HG02970 (cell line): ENCODE results near the gene TRAPPC6A.

Experiments
- ATAC-seq: cut with Tn5 transposase; IDR thresholded peaks from one replicate; pipeline ENCODE4 v1.9.1; 2021; ENCODE audit warnings: mild to moderate bottlenecking, moderate library complexity, moderate number of reproducible peaks; ENCODE audit not compliant: unreplicated experiment, low FRiP score

TRAPPC6A gene

GRCh38 chr19:45186509-45187334, 8.7 kb upstream of the TRAPPC6A start:
- no peak for ATAC-seq

- no peak for ATAC-seq
These were observed 6.1 kb upstream of the TRAPPC6A start for GRCh38 chr19:45184115-45184514.

DNA sequence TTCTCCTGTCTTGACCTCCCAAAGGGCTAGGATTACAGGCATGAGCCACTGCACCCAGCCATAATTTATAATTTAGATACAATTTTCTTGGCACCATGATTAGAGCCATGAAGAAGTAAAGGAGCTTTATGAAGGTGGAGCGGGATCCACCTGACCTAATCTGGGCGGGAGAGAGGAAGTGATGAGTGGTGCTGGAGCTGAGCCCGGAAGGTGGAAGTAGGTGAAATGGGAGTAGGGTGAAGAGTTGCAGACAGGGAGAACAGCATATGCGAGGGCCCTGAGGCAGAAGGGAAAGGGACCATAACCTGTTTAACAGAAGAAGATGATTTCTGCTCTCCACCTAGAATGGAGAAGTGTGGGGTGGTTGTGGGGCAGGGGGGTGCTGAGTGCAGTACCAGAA, 4.7 kb upstream of the TRAPPC6A start:
- ATAC-seq, result no peak

DNA sequence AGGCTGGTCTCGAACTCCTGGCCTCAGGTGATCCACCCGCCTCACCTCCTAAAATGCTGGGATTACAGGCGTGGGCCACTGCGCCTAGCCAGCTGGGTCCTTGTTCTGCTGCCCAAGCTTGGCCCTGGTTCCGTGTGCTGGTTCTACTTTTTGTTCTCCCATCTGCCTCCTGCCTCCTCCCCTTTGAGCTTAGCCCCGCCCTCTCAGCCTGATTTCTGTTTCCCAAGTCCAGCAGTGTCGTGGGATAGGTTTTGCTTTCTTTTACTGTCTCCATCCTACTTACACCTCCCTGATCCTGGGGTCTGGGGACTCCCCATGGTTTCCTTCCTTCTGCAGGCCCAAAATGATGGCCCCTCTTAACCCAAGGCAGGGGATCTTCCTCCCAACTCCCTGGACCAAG, 2.9 kb upstream of the TRAPPC6A start:
- ATAC-seq, result no peak

DNA sequence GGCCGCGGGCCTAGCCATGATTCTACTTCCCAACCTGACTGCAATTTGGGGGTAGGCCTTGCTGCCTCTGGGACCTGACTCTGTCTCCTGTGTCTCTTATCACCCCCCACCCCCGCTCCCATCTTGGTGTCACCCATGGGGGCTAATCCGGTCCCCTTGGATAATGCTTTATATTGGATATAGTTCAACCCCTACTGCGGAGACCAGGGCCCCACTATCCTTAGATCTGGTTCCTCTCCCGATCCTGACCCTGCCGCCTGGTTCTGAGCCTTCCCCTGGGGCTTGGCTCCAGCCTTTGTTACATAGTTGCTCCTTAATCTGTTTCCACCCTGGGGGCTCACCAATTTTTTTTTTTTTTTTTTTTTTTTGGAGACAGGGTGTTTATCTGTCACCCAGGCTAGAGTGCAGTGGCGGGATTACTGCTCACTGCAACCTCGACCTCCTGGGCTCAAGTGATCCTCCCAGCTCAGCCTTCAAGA, 1.9 kb upstream of the TRAPPC6A start:
- no peak for ATAC-seq

GRCh38 chr19:45179072-45179891, 1.2 kb upstream of the TRAPPC6A start:
- no peak for ATAC-seq

DNA sequence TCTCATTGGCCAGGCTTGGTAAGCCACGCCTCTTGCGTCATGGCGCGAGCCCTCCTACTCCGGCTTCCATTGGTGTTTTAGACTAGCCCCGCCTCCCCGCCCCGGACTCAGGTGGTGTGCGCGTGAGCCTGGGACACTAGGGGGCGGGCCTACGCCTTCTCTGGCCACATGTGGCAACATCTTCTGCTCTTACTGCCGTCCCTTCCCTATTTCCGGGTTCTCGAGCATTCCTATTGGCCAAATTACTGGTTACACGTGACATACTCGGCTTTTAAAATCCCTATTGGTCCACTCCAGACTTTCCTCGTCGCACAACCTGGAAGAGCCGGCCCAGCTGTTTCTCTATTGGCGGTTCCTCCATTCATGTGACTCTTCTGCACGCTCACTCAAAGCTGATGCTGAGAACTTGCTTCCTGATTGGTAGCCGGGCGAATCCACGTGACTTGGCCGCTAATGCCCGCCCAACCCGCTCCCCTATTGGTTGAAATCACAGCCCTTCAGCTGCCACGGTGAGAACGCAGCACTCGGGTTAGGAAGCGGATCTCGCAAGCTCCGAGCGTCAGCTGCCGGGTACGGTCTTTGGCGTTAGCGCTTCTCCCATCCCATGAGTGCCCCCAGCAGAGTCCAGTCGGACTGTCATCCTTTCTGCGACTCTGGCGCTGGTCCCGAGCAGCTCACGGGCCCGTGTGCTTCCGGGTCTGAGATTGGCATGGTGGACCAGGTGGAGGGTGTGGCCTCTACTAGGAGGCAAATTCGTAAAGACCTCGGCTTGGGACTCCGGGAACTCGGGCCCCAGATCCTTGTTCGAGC, 430 bp upstream of the TRAPPC6A start, which contains the start of gene BLOC1S3:
Gene BLOC1S3 (plus strand): TSS at position 523 of the 810 bp plus-strand sequence. CDS start 513 bp downstream, outside the sequence.
- peak; percentile 80 for ATAC-seq

GRCh38 chr19:45175515-45176345, 2.3 kb downstream of the TRAPPC6A start:
- ATAC-seq, result no peak

DNA sequence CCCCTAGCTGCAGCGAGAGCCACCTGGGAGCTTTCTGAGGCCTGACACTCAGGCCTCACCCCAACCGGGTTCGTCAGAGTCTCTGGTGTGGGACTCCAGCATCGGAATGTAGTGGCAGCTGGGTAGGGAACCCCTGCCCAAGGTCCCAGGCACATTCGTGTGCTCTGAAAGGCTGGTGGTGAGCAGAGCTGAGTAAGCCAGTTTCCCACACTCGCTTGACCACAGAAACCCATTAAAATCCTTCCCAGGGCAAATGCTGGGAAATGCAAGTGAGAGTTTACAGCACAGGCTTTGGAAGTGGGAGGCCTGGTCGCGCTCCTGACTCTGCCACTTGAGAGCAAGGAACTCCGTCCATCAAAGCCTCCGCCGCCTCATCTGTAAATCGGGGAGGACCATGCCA, 4.2 kb downstream of the TRAPPC6A start:
- ATAC-seq, result no peak

GRCh38 chr19:45172611-45173208, 5.3 kb downstream of the TRAPPC6A start:
- no peak for ATAC-seq

DNA sequence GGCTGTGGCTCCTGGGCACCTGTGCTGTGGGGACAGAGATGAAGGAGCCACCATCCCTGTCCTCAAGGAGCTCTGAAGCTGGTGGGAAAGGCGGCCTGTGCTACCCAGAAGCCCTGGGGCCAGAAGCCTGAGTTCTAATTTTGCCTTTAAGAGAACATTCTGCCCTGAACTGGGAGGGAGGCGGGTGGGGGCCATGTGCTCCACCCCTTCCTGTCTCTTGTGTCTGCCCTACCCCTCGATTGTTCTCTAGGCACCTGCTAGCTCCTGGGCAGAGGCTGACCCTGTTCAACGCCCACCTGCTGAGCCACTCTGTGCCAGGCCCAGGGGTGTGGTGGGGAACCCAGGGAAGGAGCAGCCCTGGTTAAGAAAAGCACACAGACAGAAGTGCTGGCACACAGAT, 5.9 kb downstream of the TRAPPC6A start:
- no peak for ATAC-seq

DNA sequence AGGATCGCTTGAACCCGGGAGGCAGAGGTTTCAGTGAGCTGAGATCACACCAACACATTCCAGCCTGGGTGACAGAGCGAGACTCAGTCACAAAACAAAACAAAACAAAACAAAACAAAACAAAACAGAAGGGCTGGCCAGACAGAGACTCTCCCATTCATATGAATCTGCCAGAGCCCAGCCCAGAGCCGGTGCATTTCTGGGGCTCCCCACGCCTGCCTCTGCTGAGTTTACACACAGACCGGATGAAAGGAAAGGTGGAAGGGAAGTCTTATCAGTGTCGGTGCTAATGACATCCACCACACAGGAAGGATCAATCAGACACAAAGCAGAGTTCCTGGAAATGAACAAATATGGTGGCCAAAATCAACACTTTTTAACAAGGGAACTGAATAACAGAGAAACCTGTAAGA, 6.8 kb downstream of the TRAPPC6A start:
- no peak for ATAC-seq

DNA sequence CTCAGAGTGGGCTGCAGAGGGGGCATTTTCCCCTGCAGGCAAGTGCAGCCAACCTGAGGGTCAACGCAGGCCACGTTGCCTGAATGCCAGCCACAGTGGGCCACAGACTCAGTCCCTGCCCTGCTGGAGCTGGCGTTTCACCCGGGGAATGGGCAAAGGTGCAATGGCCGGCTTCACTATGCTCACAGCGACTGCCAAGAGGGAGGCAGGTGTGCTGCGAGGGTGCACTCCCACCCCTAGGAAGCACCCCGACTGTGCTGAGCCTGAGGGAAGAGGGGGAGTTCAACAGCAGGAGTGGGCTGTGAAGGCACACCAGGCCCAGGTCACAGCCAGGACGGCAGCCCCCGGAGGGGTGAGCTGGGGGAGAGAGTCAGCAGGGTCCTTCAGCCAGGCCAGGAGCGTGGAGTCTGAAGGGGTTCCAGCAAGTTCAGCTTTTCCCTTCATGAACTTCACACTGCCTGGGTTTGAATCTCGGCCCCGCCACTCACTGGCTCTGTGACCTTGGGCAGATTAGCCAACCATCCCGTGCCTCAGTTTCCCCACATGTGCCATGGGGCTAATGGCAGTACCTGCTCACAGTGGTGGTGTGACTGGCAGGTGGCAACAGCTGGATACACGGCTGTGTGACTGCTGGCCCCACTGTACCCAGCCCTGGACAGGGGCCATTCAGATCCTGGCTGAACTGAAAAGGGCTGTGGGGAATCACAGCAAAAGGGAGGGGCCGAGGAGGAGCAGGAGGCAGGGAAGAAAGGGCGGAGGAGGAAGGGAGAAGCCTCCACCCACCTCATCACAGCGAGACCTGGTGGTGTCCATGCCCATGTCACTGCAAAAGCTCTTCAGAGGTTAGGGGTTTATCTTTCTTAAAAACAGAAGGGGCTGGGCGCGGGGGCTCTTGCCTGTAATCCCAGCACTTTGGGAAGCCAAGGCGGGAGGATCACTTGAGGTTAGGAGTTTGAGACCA, 7.6 kb downstream of the TRAPPC6A start:
- ATAC-seq, result no peak

DNA sequence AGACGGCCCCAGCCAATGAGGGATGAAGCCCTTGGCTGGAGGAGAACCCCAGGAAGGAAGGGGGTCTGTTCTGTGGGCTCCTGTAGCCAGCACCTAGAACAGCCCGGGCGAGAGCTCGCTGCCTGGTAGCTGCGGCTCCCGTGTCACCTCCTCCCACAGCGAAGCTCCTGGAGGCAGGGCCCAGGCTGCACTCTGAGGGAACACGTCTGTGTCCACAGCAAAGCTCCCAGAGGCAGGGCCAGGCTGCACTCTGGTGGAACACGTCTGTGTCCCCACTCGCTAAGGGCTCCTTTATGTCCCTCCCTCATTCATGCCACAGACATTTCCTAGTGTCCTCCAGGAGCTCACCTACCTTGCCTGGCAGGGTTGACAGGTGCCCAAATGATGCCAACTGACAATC, 8.4 kb downstream of the TRAPPC6A start:
- no peak for ATAC-seq

DNA sequence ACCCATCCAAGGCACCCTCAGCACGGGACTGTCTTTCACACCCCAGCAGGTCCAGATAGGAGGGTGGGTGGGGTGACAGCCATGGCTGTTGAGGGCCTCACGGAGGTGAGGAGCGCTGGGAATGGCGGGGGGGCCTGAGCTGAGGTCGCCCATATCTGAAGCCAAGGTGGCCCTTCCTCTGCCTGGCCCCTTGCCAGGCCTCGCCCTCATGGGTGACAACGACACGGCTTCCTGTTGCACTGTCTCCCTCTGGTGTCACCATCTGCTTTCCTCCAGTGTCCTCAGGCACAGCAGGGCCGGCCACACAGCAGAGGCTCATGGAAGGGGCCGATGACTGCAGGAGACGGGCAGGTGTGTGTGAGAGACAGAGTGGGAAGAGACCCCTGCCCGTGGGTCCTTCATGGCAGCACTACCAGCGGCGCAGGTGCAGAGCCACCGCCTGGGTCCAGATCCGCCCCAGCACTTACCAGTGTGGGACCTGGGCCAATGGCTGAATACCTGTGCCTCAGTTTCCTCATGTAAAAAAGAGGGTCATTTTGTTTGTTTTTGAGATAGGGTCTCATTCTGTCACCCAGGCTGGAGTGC, 9.2 kb downstream of the TRAPPC6A start:
- no peak for ATAC-seq

- no peak for ATAC-seq
These were observed 11.2 kb downstream of the TRAPPC6A start for GRCh38 chr19:45166723-45167252.

DNA sequence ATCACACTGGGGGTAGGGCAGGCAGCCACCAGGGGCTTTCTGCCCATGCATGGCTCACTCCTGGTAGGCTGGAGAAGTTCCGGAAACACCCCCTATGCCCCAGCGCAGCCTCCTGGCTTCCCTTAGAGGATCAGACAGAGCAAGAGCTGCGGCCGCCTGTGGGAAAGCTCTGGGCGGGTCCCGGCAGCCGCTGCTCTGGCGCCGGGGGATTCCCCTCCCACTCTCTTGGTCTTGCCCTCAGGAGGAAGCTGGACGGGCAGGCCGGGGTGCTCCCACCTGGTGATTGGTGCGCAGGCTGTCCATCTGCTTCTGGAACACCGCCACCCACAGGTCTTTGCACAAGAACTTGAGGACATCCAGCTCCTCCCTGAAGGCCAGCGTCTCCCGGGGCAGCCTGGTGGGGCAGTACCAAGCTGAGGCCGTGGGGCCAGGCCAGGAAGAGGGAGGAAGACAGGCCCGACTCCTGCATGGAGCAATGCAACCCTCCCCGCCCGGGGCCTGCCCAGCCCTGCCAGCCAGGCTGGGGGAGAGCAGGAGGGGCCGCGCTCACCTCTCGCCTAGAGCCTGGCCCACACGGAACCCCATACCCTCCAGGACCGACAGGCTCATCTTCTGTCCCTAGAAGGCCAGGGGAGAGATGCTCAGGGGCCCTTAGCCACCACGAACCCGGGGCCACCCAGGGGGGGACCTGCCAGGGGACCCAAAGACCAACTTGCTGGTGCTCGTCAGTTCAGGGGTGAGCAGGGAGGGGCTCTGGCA, 13.3 kb downstream of the TRAPPC6A start:
- ATAC-seq, result no peak
